Measurements from ENCODE around the gene TRPC6. TPM values are rescaled to one million over a fixed set of nuclear protein-coding genes. Genes with fewer than 3 reads are reported as not detected.

Gene TRPC6
- total RNA-seq, 1 experiment from 2014 or later = not detected

DNA sequence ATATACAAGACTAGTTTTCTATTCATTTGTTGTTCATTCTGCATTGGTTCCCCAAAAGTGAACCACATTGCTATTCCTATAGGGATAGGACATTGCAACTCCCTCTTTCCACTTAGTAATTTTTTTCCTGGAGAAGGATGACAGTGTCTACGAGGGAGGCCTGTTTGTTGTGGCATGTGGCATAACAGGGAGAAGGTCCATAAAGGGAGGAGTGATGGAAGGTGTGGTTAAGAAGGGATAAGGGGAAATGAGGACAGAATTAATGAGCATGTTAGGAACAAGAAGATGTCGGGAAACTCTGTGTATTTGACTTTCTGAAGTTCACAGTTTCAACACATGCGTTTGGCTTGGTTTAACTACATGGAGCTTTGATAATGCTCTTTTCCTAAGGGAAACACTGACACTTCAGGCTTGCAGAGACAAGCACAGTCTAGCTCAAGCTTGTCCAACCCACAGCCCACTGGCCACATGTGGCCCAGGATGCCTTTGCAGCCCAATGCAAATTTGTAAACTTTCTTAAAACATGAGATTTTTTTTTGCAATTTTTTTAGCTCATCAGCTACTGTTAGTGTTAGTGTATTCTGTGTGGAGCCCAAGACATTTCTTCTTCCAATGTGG is 149.7 kb downstream of the TRPC6 start:
- no TSS peak for BruUV-seq (replicated peaks)
- no peak overlapping the region for H2AFZ ChIP-seq (ENCODE audit: low read length)
- no peaks in the 10 kb centered on the region for H3K27me3 ChIP-seq (ENCODE audit: low read length)
- H3K79me2 ChIP-seq (ENCODE audit: low read length) = no peaks in the 10 kb centered on the region
- no peak overlapping the region for H3K9ac ChIP-seq (ENCODE audit: low read length)
- intact Hi-C loops (cut with micrococcal nuclease) = loop anchor here (2.0 kb wide), 1 partner anchor 453 kb away; no protein-coding TSS in a partner anchor
- TF ChIP-seq EZH2 (IDR thresholded peaks at IDR 0.05; ENCODE audit: low read length, unreplicated experiment) (no peak), EZH2phosphoT487 (IDR thresholded peaks at IDR 0.05; ENCODE audit: borderline replicate concordance, low read length) (no peak)
- TF ChIP-seq, protein P1, sequence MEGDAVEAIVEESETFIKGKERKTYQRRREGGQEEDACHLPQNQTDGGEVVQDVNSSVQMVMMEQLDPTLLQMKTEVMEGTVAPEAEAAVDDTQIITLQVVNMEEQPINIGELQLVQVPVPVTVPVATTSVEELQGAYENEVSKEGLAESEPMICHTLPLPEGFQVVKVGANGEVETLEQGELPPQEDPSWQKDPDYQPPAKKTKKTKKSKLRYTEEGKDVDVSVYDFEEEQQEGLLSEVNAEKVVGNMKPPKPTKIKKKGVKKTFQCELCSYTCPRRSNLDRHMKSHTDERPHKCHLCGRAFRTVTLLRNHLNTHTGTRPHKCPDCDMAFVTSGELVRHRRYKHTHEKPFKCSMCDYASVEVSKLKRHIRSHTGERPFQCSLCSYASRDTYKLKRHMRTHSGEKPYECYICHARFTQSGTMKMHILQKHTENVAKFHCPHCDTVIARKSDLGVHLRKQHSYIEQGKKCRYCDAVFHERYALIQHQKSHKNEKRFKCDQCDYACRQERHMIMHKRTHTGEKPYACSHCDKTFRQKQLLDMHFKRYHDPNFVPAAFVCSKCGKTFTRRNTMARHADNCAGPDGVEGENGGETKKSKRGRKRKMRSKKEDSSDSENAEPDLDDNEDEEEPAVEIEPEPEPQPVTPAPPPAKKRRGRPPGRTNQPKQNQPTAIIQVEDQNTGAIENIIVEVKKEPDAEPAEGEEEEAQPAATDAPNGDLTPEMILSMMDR (conservative IDR thresholded peaks at IDR 0.05; ENCODE audit: low read depth, low read length) = no peak
- H3K27ac ChIP-seq (ENCODE audit: low read length) = no peak overlapping the region
- H3K4me2 ChIP-seq (ENCODE audit: low read length) = no peak overlapping the region
- no peak overlapping the region for H3K4me3 ChIP-seq (ENCODE audit: low read length)
- H3K4me1 ChIP-seq (ENCODE audit: insufficient read depth, low read length) = peaks cover 7% of the 10 kb centered on the region
- no peaks in the 10 kb centered on the region for H3K9me3 ChIP-seq (ENCODE audit: low read length)
- no peaks in the 10 kb centered on the region for H3K36me3 ChIP-seq (ENCODE audit: low read depth, low read length)
- no peak for DNase-seq
- H4K20me1 ChIP-seq (ENCODE audit: low read length) = no peaks in the 10 kb centered on the region
- no peaks in the 10 kb centered on the region for H3K9me2 ChIP-seq (replicated peaks; ENCODE audit: low read length)
- POLR2A ChIA-PET (ENCODE audit: unreplicated experiment) = no interaction called here
- CTCF ChIA-PET = interaction anchor here (0.6 kb wide), 1 partner anchor 413 kb away, joined by 3 read pairs; no protein-coding TSS in a partner anchor
- H3F3A ChIP-seq (ENCODE audit: low read length, unreplicated experiment) = no peaks in the 10 kb centered on the region
- ATAC-seq = no peak

- ATAC-seq (no peak), DNase-seq (no peak)
- Histone ChIP-seq H2AFZ (ENCODE audit: low read length) (no peak overlapping the region), H3K4me2 (ENCODE audit: low read length) (no peak overlapping the region), H3K27ac (ENCODE audit: low read length) (no peak overlapping the region), H3K79me2 (ENCODE audit: low read length) (no peaks in the 10 kb centered on the region), H3K4me3 (ENCODE audit: low read length) (no peak overlapping the region), H3K27me3 (ENCODE audit: low read length) (no peaks in the 10 kb centered on the region), H4K20me1 (ENCODE audit: low read length) (no peaks in the 10 kb centered on the region), H3K9me3 (ENCODE audit: low read length) (no peaks in the 10 kb centered on the region), H3K4me1 (ENCODE audit: insufficient read depth, low read length) (peaks cover 7% of the 10 kb centered on the region), H3K36me3 (ENCODE audit: low read depth, low read length) (no peaks in the 10 kb centered on the region), H3F3A (ENCODE audit: low read length, unreplicated experiment) (no peaks in the 10 kb centered on the region), H3K9ac (ENCODE audit: low read length) (no peak overlapping the region), H3K9me2 (replicated peaks; ENCODE audit: low read length) (no peaks in the 10 kb centered on the region)
- TF ChIP-seq, protein P1 (conservative IDR thresholded peaks at IDR 0.05; ENCODE audit: low read depth, low read length) = no peak
- no peak for TF ChIP-seq EZH2phosphoT487 (IDR thresholded peaks at IDR 0.05; ENCODE audit: borderline replicate concordance, low read length)
- TF ChIP-seq EZH2 (IDR thresholded peaks at IDR 0.05; ENCODE audit: low read length, unreplicated experiment) = no peak
- no TSS peak for BruUV-seq (replicated peaks)
- intact Hi-C loops (cut with micrococcal nuclease) = no loop called here
- ChIA-PET POLR2A (ENCODE audit: unreplicated experiment) (no interaction called here), CTCF (no interaction called here)
Observed at GRCh38 chr11:101433151-101433550, 150.7 kb downstream of the TRPC6 start.

All from PC-3 (cell line).